Measurements from ENCODE around the gene AKAP8L.

- TF ChIP-seq CTCF (IDR thresholded peaks at IDR 0.05) (no peak), POLR2A (IDR thresholded peaks at IDR 0.05) (no peak)
These were observed 50.6 kb downstream of the AKAP8L start for GRCh38 chr19:15368051-15368632.

Measured in esophagus squamous epithelium (tissue), 4 donors.